ENCODE data around the gene KLHL36.
"Not testable (repeated sequence)": the region's sequence is repeated elsewhere in the genome, so short reads cannot be mapped to it uniquely, and the experiment has no call there.

Gene KLHL36

DNA sequence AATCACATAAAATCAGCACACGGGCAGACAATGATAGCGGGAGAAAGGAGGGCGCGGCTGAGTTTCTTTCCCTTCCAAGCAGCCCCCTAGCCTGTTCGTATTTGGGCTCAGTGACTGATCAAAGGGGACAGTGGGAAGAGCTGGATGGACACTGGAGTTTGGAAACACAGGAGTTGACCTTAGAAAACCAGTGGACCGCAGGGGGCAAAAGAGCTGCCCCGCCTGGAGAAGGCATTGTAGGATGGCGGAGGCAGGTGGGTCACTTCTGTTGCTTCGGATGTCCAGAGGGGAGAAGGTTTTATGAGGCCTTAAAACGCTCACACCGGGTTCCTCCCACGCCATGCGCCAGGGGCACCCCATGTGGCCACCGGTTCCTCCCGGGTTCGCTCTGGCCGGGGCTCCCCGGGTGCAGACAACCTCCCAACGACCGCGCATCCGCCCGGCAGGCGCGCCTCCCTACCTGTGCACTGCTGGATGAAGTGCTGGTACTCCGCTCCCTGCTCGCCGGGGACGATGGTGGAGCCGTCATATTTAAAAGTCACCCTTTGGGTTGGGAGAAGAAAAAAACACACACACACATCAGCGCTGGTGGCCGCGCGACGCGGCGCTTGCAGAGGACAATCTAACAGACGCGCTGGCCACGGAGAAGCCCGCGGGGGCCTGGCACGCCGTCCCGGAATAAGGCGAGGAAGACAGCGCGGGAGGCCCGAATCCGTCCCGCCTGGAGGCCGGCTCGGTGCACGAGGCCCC lies 31.1 kb upstream of the KLHL36 start:
- peak; percentile 73 for DNase-seq

DNA sequence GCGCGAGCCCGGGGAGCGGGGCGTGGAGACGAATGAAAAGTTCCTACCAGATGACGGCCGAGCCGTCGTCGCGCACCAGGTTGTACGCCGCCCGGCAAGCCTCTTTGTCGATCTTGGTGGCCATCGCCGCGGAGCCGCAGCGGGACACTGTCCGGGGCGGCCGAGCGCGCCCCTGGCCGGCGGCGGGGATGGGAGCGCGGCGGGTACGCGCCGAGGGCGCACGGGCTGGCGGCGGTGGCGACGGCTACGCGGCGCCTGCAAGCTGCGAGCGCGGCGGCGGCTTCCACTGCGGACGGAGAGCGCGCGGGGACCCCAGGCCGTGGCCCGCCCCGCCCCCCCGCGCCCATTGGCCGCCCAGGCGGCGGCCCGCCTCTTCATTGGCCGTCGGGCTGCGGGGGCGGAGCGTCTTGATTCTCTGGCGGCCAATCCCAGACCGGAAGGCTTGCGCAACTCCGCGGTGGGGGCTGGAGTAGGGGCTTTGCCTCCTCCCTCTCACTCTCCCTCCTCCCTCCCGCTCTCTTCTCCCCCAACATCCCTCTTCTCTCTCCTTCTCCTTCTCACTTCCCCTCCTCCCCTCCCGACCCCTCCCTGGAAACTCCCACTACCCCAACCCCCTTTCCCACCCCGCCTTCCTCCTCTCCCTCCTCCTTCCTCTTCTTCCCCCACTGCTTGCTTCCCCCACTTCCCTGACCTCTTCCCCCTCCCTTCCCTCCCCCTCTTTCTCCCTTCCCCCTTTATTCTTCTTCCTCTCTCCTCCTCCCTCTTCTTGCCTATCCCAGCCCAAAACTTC lies 30.3 kb upstream of the KLHL36 start, which contains the start of gene COTL1:
Gene COTL1, minus strand, starts transcription at position 288 of the 790 bp plus-strand sequence. Its CDS starts 164 bp downstream, at position 124.
- peak; percentile 98 for DNase-seq

DNA sequence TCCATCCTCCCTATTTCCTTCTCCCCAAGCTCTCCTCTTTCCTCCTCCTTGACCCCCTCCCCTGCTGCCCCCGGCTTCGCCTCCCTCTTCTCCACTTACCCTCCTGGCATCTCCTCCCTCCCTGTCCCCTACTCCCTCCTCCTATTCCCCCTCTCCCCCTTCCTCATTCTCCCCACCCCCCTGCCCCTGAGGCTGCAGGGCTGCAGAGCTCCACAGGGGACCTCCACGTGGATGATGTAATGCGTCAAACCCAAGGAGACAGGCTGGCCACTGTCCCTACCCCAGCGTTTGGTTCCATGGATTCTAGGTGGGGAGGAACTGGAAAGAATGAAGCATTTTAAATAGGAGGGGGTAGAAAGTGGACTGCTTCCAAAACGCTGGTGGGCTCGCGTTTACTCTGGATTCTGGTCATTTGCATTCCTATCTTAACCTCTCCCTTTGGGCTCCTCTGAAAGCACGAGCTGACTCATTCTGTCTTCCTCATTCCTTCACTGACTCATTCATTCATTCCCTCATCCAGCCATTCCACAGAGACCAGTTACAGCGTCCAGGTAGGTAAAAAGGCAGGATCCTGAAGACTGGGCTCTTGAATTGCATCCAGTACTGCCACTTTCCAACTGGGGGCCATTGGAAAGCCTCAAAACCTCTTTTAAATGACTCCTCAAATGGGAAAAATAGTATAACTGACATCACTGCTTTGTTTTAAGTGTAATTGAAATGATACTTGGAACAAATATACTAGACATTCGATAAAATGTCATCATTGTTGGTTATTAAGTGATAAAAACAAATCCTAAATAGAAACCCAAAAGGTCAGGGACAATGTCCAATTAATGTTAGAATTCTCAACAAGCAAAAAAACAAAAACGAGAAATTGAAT lies 29.5 kb upstream of the KLHL36 start:
- DNase-seq: peak; percentile 3

DNA sequence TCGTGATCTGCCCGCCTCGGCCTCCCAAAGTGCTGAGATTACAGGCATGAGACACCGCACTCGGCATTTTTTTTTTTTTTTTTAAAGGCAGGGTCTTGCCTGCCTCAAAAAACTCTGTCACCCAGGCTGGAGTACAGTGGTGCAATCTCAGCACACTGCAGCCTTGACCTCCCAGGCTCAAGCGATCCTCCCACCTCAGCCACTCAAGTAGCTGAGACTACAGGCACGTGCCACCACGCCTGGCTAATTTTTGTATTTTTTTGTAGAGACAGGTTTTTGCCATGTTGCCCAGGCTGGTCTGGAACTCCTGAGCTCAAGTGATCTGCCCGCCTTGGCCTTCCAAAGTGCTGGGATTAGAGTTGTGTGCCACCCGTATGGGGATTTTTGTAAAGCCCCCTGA lies 27.4 kb upstream of the KLHL36 start:
- not testable (repeated sequence) for DNase-seq

DNA sequence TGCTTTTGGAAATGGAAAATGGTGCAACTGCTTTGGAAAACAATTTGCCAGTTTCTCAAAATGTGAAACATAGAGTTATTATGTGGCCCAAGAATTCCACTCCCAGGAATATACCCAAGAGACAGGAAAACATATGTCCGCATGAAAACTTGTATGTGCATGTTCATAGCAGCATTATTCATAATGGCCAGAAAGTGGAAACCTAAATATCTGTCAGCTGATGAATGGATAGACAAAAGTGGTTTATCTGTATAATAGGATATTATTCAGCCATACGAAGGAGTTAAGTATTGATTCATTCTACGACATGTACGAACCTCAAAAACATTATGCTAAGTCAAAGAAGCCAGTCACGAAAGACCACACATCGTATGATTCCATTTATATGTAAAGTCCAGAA lies 22.8 kb upstream of the KLHL36 start:
- DNase-seq: no peak

DNA sequence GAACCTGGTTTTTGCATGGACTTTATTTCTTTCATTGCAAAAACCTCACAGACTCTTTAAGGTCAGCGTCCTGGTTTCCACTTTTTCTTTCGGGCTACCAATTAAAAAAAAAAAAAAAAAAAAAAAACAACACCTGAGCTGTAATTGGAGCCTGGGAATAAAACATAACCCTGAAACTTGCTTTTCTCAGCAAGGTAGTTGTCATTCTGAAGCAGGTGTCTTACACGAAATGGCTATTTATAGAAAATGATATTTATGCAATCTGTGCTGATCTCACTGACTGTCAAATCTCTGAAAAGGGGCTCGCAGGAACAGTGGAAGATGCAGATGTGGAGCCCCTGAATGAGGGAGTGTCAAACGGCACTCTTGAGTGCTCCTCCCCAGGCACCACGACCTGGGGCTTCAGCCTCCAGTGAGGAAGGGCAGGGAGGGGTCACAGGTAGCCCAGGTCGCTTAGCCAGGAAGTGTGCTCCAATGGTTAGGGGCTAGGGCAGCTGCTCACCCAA lies 20.0 kb upstream of the KLHL36 start:
- DNase-seq: no peak

DNA sequence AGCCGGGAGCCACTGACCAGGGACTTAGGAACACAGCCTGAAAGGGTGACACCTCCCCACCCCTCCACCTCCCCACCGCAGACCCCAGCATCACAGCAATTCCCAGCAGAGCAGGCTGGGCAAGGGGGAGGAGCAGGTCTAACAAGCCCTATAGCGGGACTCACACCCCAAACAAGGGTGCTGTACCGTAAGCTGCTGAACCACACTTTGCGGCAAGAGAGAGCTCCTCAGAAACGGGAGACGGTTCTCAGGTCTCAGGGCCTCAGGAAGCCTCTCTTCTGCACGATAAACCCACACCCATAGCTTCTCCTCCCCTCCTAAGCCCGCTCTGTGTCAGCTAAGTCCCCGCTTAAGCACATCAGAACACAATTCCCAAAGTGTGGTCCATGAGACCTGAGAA lies 18.7 kb upstream of the KLHL36 start:
- no peak for DNase-seq

DNA sequence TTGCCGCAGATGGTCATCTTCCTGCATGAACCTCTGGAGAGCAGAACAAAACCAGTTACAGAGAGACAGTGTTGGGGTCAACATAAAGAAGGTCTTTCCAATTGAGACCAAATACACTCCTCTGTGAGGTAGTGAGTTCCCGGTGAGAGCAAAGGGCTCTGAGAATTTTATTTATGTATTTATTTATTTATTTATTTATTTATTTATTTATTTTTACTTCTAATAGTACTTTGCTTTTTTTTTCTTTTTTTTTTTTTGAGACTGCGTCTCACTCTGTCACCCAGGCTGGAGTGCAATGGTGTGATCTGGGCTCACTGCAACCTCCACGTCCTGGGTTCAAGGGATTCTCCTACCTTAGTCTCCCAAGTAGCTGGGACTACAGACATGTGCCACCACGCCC lies 18.3 kb upstream of the KLHL36 start:
- no peak for DNase-seq

DNA sequence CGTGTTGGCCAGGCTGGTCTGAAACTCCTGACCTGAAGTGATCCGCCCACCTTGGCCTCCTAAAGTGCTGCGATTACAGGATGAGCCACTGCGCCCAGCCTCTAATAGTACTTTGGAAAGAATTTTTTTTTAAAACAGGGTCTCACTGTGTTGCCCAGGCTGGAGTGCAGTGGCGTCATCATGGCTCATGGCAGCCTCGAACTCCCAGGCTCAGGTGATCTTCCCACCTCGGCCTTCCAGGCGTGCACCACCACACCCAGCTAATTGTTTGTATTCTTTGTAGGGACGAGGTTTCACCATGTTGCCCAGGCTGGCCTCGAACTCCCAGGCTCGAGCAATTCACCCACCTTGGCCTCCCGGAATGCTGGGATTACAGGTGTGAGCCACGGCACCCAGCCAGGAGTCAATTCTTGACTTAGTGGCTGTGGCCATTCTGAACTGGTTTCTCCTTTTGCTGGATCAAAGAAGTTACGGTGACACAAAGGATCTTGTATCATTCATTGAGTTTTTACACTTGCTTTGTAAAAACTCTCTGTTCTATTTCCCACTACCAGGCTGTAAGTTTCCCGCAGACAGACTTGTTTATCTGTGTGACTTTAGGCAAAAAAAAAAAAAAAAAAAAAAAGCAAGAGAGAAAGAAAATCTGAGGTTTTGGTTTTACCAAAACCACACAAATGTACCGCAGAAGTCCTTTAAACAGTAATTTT lies 17.7 kb upstream of the KLHL36 start:
- no peak for DNase-seq

DNA sequence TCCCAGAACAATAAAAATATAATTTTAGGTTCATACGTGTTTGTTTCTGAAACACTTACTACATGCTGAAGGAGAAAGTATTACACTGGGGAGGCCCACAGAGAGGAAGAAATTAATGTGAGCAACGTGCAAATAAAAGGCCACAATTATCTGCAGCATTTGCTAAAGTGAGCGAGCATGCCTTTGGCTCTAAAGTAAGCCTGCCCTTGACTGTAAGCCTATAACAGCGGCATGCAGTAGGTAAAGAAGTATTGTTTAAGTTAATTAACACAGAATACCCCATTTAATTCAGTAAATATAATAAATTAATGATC lies 17.2 kb upstream of the KLHL36 start:
- DNase-seq: no peak

DNA sequence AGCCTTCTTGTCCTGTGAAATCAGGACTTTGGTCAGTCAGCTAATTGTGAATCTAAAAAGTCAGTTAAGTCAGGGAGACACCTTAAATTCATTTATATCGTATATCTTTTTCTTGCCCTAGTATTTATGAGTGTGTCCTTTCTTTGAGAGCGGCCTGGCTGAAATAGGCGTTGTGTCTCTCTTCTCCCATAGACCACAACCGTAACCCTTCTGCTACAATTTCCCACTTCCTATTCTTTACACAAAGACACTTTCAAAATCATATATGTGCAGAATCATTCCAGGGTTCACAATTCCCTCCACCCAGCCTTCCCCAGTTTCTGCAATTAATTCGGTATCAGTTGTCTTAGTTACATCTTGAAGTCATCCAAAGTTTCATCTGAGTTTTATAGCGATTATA lies 16.4 kb upstream of the KLHL36 start:
- DNase-seq: no peak

DNA sequence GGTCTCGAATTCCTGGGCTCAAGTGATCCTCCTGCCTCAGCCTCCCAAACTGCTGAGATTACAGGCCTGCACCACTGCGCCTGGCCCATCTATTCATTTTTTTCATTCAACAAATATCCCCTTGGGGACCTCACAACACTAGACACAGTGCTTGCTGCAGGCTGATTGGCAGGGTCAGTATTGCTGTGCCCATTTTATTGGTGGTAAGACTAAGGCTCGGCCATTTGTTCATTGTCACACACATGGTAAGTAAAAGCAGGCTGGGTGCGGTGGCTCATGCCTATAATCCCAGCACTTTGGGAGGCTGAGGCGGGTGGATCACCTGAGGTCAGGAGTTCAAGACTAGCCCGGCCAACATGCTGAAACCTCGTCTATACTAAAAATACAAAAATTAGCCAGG lies 15.4 kb upstream of the KLHL36 start:
- DNase-seq: not testable (repeated sequence)

DNA sequence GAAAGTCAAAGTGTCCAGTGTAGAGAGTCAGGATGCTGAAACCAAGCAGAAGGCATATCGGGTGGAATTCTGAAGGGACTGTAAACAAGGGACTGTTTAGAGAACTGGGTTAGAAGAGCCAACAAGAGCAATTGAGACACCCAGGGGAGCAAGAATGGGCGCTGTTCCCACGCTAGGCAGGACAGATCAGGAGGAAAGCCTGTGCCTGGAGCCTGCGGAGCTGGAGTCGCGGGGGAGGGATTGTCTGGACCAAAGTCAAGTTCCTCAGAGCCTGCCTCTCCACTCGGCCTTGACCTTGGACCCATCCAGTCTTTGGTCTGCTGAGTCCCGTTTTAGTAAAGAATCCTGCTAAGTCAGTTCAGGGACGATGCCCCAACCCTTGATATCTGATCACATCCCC lies 14.7 kb upstream of the KLHL36 start:
- no peak for DNase-seq

DNA sequence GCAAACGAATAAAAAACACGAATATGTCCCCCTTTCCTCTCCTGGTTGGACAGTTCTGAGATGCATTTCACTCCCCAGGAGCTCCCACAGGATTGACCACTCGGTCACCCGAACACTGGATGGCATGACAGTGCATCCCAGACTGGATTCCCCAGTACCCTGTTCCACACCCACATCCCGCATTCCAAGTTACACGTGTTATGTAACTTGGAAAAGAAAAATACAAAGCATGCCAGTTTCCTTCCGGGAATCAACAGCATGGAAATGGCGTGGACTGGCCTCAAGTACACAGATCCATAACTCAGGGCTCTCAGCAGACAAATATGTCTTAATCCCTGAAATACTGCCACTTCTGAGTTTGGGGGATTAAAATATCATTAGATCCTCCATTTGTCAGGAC lies 12.6 kb upstream of the KLHL36 start:
- no peak for DNase-seq

DNA sequence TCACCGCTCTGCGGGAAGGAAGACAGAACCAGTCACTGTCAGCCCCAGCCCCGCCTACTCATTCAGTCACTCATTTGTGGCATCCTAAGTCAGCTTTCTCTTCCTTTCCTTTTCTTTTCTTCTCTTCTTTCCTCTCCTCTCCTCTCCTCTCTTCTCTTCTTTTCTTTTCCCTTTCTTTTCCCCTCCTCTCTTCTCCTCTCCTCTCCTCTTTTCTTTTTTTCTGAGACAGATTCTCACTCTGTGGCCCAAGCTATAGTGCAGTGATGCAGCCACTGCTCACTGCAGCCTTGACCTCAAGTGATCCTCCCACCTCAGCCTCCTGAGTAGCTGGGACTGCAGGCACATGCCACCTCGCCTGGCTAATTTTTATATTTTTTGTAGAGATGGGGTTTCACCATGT lies 10.6 kb upstream of the KLHL36 start:
- no peak for DNase-seq

DNA sequence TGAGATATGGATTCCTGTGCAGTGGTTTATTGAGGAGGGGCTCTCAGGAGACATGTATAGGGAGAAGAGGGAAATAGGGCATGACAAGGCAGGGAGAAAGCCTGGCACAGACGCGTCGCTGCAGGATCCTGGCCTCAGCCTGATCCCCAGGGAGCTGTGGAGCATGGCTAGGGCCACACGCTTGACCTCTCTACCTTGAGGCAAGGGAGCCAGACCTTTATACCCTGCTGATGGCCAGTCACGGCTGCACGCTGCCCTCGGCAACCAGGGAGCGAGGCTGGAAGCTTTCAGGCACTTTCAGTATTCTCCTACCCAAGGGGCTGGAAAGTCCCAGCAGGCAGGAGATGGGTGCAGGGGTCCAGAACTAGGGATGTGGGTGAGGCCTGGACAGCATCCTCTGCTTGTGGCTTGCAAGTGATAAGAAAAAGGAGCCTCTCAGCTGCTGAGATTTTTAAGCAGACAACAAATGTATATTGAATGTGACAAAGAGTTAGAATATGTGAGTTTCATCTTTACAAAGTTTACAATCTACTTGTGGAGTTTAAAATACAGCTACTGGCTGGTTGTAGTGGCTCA lies 10.0 kb upstream of the KLHL36 start:
- DNase-seq: no peak

DNA sequence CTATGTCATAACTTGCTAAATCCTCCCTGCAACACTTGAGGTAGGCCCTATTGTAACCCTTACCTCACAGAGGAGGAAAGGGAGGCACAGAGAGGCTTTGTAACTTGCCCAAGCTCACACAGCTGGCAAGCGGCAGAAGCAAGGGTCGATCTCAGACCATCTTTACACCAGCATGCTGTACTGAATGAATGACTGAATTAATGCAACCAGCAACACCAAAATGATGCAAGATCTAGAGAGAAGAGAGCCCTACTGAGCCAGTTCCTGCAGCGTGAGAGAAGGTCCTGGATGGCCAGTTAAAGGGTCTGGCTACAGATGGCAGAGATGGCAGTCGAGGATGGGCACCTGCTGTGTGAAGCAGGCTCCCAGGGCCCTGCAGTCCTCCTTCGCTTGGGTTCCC lies 8.2 kb upstream of the KLHL36 start:
- no peak for DNase-seq

DNA sequence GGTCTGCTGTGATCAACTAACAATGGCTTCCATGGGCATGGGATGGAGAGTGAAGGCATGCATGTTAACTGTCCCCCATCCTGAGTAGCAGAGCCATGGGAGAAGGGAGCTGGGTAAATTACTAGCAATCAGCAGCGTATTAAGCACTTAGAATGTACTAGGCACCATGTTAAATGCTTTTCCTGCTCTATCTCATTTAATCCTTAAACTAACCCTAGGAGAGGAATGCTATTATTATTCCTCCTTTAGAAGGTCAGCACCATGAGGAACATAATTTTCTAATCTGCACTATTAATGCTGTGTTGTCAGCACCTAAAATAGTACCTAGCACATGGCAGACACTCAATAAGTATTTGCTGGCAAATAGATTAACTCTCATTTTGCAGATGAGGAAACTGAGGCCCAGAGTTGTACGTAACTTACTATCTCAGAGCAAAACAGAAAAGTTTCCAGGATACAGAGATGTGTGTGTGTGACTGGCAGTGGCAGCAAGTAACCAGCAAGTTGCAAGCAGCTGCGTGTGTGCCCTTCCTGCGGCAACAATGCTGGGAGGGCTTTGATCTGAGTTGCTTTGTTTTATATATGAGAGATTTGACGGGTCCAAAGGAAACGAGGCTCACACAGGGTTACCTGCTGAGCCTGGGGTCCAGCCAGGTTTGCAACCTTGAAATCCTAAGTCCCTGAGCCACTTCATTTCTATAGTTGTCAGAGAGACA lies 6.5 kb upstream of the KLHL36 start:
- DNase-seq: peak; percentile 58

DNA sequence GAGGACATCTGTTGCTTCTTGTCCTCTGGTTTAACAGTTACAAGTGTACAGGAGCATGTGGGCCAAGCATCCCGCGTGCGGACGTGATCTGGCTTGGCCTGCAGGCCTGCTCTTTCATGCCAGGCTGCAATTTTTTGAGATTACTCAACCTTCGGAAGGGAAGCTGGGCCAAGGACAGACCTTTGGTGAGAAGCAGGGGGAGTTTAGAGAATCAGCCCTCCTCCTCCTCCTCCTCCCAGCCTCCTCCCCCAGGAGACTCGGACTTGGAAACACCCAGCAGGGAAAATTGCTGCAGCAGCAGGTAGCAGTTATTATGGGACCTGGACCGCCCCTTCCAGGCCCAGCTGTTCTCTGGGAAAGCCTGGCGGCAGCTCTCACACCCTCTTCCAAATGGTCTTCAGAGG lies 5.1 kb upstream of the KLHL36 start:
- DNase-seq: no peak

DNA sequence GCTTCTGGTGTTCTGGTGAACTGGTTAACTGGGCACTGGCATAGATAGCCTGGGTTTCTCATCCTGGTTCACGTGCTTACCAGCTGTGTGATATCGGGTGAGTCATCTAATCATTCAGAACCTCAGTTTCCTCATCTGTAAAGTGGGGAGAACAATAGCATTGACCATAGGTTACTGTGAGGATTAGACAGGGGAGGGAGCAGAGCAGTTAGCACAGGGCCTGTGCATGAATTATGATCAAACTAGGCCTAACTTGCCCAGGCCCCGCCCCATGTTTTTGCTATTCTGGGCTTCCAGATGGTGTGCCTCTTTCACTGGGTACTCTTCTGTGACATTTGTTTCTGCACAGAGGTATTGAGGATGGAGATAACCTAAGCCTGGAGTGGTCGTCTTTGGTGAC lies 4.6 kb upstream of the KLHL36 start:
- no peak for DNase-seq

All from CD4-positive, alpha-beta T cell treated with Interleukin-17A for 4 hours (primary cell).